OCI-LY7 (cell line): ENCODE data around the gene COQ8B. TPM values are rescaled to one million over a fixed set of nuclear protein-coding genes. Genes with fewer than 3 reads are reported as not detected.
"Not testable (repeated sequence)": the region's sequence is repeated elsewhere in the genome, so short reads cannot be mapped to it uniquely, and the experiment has no call there.

Experiments
- Bru-seq: library from RNA; stranded (reverse); fragments of 400-500 nt; gene quantifications from one replicate; lab custom pipeline; 2021; lab: Mats Ljungman, UMichigan
- BruChase-seq, 2 experiments: library from RNA; stranded (reverse); fragments of 400-500 nt; gene quantifications; one replicate each; lab custom pipeline; 2021; lab: Mats Ljungman, UMichigan
- BruUV-seq: library from RNA; stranded (reverse); fragments of 400-500 nt; replicated peaks from 2 replicates; lab custom pipeline; 2021; lab: Mats Ljungman, UMichigan
- CTCF ChIA-PET: fragments of 300-600 bp; sonication (Branson Sonifier 250); formaldehyde crosslinking; loops from one replicate; lab custom pipeline; 2022; ENCODE audit warnings: antibody characterized with exemption; ENCODE audit not compliant: unreplicated experiment; lab: Charles Lee
- POLR2A ChIA-PET: fragments of 300-600 bp; sonication (Branson Sonifier 250); formaldehyde crosslinking; loops from one replicate; lab custom pipeline; 2022; ENCODE audit warnings: antibody characterized with exemption; lab: Charles Lee
- DNase-seq: peaks from one replicate; pipeline ENCODE4 v3.0.0-alpha.2; 2015; ENCODE audit warnings: low spot score
- H2AFZ ChIP-seq: fragments of 200-600 bp; sonication (generic), shearing (Covaris generic); 2 replicates; pipeline ENCODE4 v1.6.1; 2014; ENCODE audit warnings: mild to moderate bottlenecking, antibody characterized with exemption, low read length, moderate library complexity
- H3K27ac ChIP-seq: fragments of 200-600 bp; sonication (generic); 2 replicates; pipeline ENCODE4 v1.5.1; 2014; ENCODE audit warnings: mixed run types, low read depth, mild to moderate bottlenecking, moderate library complexity, low read length, inconsistent platforms; ENCODE audit not compliant: poor library complexity, severe bottlenecking
- H3K36me3 ChIP-seq: fragments of 200-600 bp; sonication (generic); 2 replicates; pipeline ENCODE4 v1.6.1; 2014; ENCODE audit warnings: mild to moderate bottlenecking, antibody characterized with exemption, low read length, moderate library complexity, mixed read lengths; ENCODE audit not compliant: insufficient read depth
- H3K4me1 ChIP-seq: fragments of 200-600 bp; sonication (generic); 2 replicates; pipeline ENCODE4 v1.5.1; 2014; ENCODE audit warnings: mild to moderate bottlenecking, low read length; ENCODE audit not compliant: insufficient read depth, poor library complexity, severe bottlenecking
- H3K4me2 ChIP-seq: fragments of 200-600 bp; sonication (generic); 2 replicates; pipeline ENCODE4 v1.6.1; 2014; ENCODE audit warnings: mild to moderate bottlenecking, low read length
- H3K4me3 ChIP-seq: fragments of 200-600 bp; sonication (generic); 2 replicates; pipeline ENCODE4 v1.5.1; 2014; ENCODE audit warnings: mild to moderate bottlenecking, low read depth, low read length; ENCODE audit not compliant: poor library complexity, severe bottlenecking
- H3K79me2 ChIP-seq: fragments of 200-600 bp; sonication (generic); 2 replicates; pipeline ENCODE4 v1.6.1; 2016; ENCODE audit warnings: low read depth, mild to moderate bottlenecking, low read length, moderate library complexity, mixed read lengths; ENCODE audit not compliant: insufficient read depth
- H3K9me2 ChIP-seq: fragments of 200-600 bp; sonication (generic); 2 replicates; pipeline ENCODE4 v1.6.1; 2016; ENCODE audit warnings: mild to moderate bottlenecking, low read length, mixed read lengths; ENCODE audit not compliant: insufficient read depth
- H3K9me3 ChIP-seq: fragments of 200-600 bp; sonication (generic); 2 replicates; pipeline ENCODE4 v1.6.1; 2014; ENCODE audit warnings: mild to moderate bottlenecking, mixed run types, low read length, mixed read lengths
- H4K20me1 ChIP-seq: fragments of 200-600 bp; sonication (generic); 2 replicates; pipeline ENCODE4 v1.6.1; 2014; ENCODE audit warnings: mild to moderate bottlenecking, antibody characterized with exemption, low read length, moderate library complexity, mixed read lengths; ENCODE audit not compliant: insufficient read depth
- CTCF ChIP-seq: fragments of 200-600 bp; sonication (generic); conservative IDR thresholded peaks from 2 replicates; pipeline ENCODE4 v1.5.1; 2014; ENCODE audit warnings: mild to moderate bottlenecking, antibody characterized with exemption, low read length, moderate library complexity, mixed read lengths
- EZH2phosphoT487 ChIP-seq: fragments of 200-600 bp; sonication (generic); IDR thresholded peaks from 2 replicates; pipeline ENCODE4 v1.6.1; 2018; ENCODE audit warnings: low read depth, borderline replicate concordance, mild to moderate bottlenecking, mixed run types, antibody characterized with exemption, low read length, moderate library complexity, mixed read lengths
- intact Hi-C: fragments of 100-400 bp; cut with micrococcal nuclease; formaldehyde crosslinking; loops from one replicate; pipeline ENCODE4 v1.10.0; 2022; ENCODE audit not compliant: unreplicated experiment
- long read RNA-seq: library from polyadenylated mRNA; stranded (forward); transcript quantifications from one replicate; pipeline ENCODE4 v2.0.0, GENCODE V29; 2022
- total RNA-seq, 2 experiments: library from RNA; depleted of rRNA in 1 of 2; stranded (reverse); fragments of >200 nt in 1 of 2; shearing (Covaris generic) in 1 of 2; gene quantifications; 2 replicates each; pipeline ENCODE4 v1.2.3, GENCODE V29; 2014 to 2022

The COQ8B gene
- total RNA-seq (2014; rRNA removed; shearing (Covaris generic)) (34.9 and 39.3 TPM in 2 replicates), total RNA-seq (2022) (32.5 and 34.6 TPM in 2 replicates), Bru-seq, nascent RNA (percentile 54 among the genes with signal in this experiment), BruChase-seq, experiment 1, labeled RNA remaining after a 6-hour chase (percentile 63 among the genes with signal in this experiment), BruChase-seq, experiment 2, labeled RNA remaining after a 2-hour chase (percentile 60 among the genes with signal in this experiment)
- long read RNA-seq, partial matches to known transcripts, result 1 of 11 reads
- long read RNA-seq, other reads (novel, unspliced or antisense), result 9 of 11 reads

GRCh38 chr19:40716482-40717324, at the start of gene COQ8B, which contains the start of gene ITPKC:
Gene COQ8B, minus strand, starts transcription at chr19:40716886. Its CDS starts 2,254 bp downstream, at chr19:40714632.
Gene ITPKC, plus strand, starts transcription at chr19:40717112. Its CDS starts 24 bp downstream, at chr19:40717136.
- TSS peak; percentile 81 for BruUV-seq
- Histone ChIP-seq H3K9me3 (no peaks in the 10 kb centered on the region), H3K4me3 (peak within 1 kb of the TSS; percentile 70), H3K79me2 (peaks cover 25% of the 10 kb centered on the region), H3K27ac (peak within 1 kb of the TSS; percentile 72), H3K4me1 (peaks cover 37% of the 10 kb centered on the region), H3K9me2 (no peaks in the 10 kb centered on the region), H4K20me1 (no peaks in the 10 kb centered on the region), H3K36me3 (no peaks in the 10 kb centered on the region), H3K4me2 (peak within 1 kb of the TSS; percentile 99), H2AFZ (peak within 1 kb of the TSS; percentile 78; the same call in 1 of the 2 replicates)
- ChIA-PET CTCF (no interaction called here), POLR2A (no interaction called here)
- TF ChIP-seq EZH2phosphoT487 (no peak), CTCF (no peak)
- DNase-seq, result peak; percentile 99
- intact Hi-C loops, result loop anchor here (1.0 to 2.0 kb wide), 2 partner anchors 61 to 82 kb away; partner anchors contain the start of gene EGLN2

GRCh38 chr19:40766385-40766784, 49.7 kb upstream of the COQ8B start:
- H3K4me2 ChIP-seq, intact Hi-C loops, H3K27ac ChIP-seq, CTCF ChIA-PET, H3K9me3 ChIP-seq, H3K9me2 ChIP-seq, H4K20me1 ChIP-seq, H3K4me1 ChIP-seq, H2AFZ ChIP-seq, H3K79me2 ChIP-seq, BruUV-seq, DNase-seq, H3K4me3 ChIP-seq: not testable (repeated sequence)
- H3K36me3 ChIP-seq, result peaks cover 87% of the 10 kb centered on the region
- POLR2A ChIA-PET, result interaction anchor here (0.7 kb wide), 1 partner anchor 11 kb away, joined by 3 read pairs; no protein-coding TSS in a partner anchor

- TF ChIP-seq CTCF, result no peak
- no peak for TF ChIP-seq EZH2phosphoT487
- no peak overlapping the region for H3K4me3 ChIP-seq
- H3K9me2 ChIP-seq, result no peaks in the 10 kb centered on the region
- H3K79me2 ChIP-seq, result peaks cover 15% of the 10 kb centered on the region; the same call in 1 of the 2 replicates
- H3K36me3 ChIP-seq, result peaks cover 96% of the 10 kb centered on the region
- H3K27ac ChIP-seq, result no peak overlapping the region
- no peaks in the 10 kb centered on the region for H3K4me1 ChIP-seq
- H4K20me1 ChIP-seq, result no peaks in the 10 kb centered on the region; the same call in 1 of the 2 replicates
- H2AFZ ChIP-seq, result no peak overlapping the region
- DNase-seq, result no peak
- no TSS peak for BruUV-seq
- ChIA-PET POLR2A (no interaction called here), CTCF (no interaction called here)
- H3K9me3 ChIP-seq, result no peaks in the 10 kb centered on the region
- intact Hi-C loops, result no loop called here
- no peak overlapping the region for H3K4me2 ChIP-seq
Observed at GRCh38 chr19:40763963-40764362, 47.3 kb upstream of the COQ8B start.
